HepG2 (cell line): Measurements from ENCODE around the gene STRADB. TPM values are rescaled to one million over a fixed set of nuclear protein-coding genes. Genes with fewer than 3 reads are reported as not detected.

Source experiments
- ARNT2 ChIP-seq: sonication (generic); formaldehyde crosslinking; IDR thresholded peaks from 2 replicates; pipeline ENCODE4 v1.8.0; 2022; ENCODE audit warnings: mild to moderate bottlenecking, low read depth, missing genetic modification reagents, moderate library complexity
- BCL3 ChIP-seq: sonication (generic); formaldehyde crosslinking; IDR thresholded peaks from 2 replicates; pipeline ENCODE4 v1.5.1; 2020; ENCODE audit warnings: mild to moderate bottlenecking, missing genetic modification reagents, moderate library complexity
- CENPBD1 ChIP-seq: sonication (generic); formaldehyde crosslinking; IDR thresholded peaks from 2 replicates; pipeline ENCODE4 v1.8.0; 2022; ENCODE audit warnings: missing genetic modification reagents, low read depth, mild to moderate bottlenecking, borderline replicate concordance
- ESRRA ChIP-seq: sonication (generic); formaldehyde crosslinking; IDR thresholded peaks from 2 replicates; pipeline ENCODE4 v1.5.1; 2020; ENCODE audit warnings: mild to moderate bottlenecking, low read depth, missing genetic modification reagents
- FLYWCH1 ChIP-seq: sonication (generic); formaldehyde crosslinking; IDR thresholded peaks from 2 replicates; pipeline ENCODE4 v1.8.1; 2023; ENCODE audit warnings: mild to moderate bottlenecking, missing genetic modification reagents
- FOXO1 ChIP-seq: sonication (generic); formaldehyde crosslinking; IDR thresholded peaks from 2 replicates; pipeline ENCODE4 v1.4.0; 2020; ENCODE audit warnings: missing genetic modification reagents
- GATA4 ChIP-seq: sonication (generic); IDR thresholded peaks from 2 replicates; pipeline ENCODE4 v1.6.1; 2016; ENCODE audit warnings: antibody characterized with exemption, low read depth, borderline replicate concordance
- MTERF4 ChIP-seq: sonication (generic); formaldehyde crosslinking; IDR thresholded peaks from 2 replicates; pipeline ENCODE4 v1.8.0; 2023; ENCODE audit warnings: mild to moderate bottlenecking, missing genetic modification reagents
- MZF1 ChIP-seq: sonication (generic); formaldehyde crosslinking; IDR thresholded peaks from 2 replicates; pipeline ENCODE4 v1.8.1; 2023; ENCODE audit warnings: mild to moderate bottlenecking, missing genetic modification reagents, borderline replicate concordance
- ONECUT2 ChIP-seq: sonication (generic); formaldehyde crosslinking; IDR thresholded peaks from 2 replicates; pipeline ENCODE4 v1.4.0; 2020; ENCODE audit warnings: missing genetic modification reagents
- PCBP2 ChIP-seq: fragments of 200-400 bp; formaldehyde crosslinking; optimal IDR thresholded peaks from 2 replicates; pipeline ENCODE3; 2018; ENCODE audit warnings: low read length, low read depth; ENCODE audit not compliant: poor library complexity, severe bottlenecking
- POLR2AphosphoS5 ChIP-seq: IDR thresholded peaks from 2 replicates; pipeline ENCODE4 v1.6.1; 2012; ENCODE audit warnings: low read depth, low read length
- SATB2 ChIP-seq: sonication (generic); formaldehyde crosslinking; IDR thresholded peaks from 2 replicates; pipeline ENCODE4 v1.5.0; 2020; ENCODE audit warnings: missing genetic modification reagents
- SIX1 ChIP-seq: sonication (generic); formaldehyde crosslinking; IDR thresholded peaks from 2 replicates; pipeline ENCODE4 v1.4.0; 2020; ENCODE audit warnings: missing genetic modification reagents, borderline replicate concordance
- SP5 ChIP-seq: IDR thresholded peaks from 2 replicates; pipeline ENCODE4 v1.6.1; 2016; ENCODE audit warnings: low read depth, borderline replicate concordance
- ZBTB33 ChIP-seq: sonication (generic); formaldehyde crosslinking; IDR thresholded peaks from 2 replicates; pipeline ENCODE4 v1.4.0; 2020; ENCODE audit warnings: missing genetic modification reagents
- ZBTB39 ChIP-seq: sonication (generic); formaldehyde crosslinking; IDR thresholded peaks from 2 replicates; pipeline ENCODE4 v1.5.0; 2020; ENCODE audit warnings: missing genetic modification reagents
- ZNF138 ChIP-seq: sonication (generic); formaldehyde crosslinking; IDR thresholded peaks from 2 replicates; pipeline ENCODE4 v1.5.0; 2020; ENCODE audit warnings: mild to moderate bottlenecking, low read depth, missing genetic modification reagents
- ZNF562 ChIP-seq: sonication (generic); formaldehyde crosslinking; IDR thresholded peaks from 2 replicates; pipeline ENCODE4 v1.8.0; 2022; ENCODE audit warnings: missing genetic modification reagents, borderline replicate concordance
- ZNF564 ChIP-seq: sonication (generic); formaldehyde crosslinking; IDR thresholded peaks from 2 replicates; pipeline ENCODE4 v1.8.1; 2023; ENCODE audit warnings: mild to moderate bottlenecking, missing genetic modification reagents
- ZNF816 ChIP-seq: sonication (generic); formaldehyde crosslinking; IDR thresholded peaks from 2 replicates; pipeline ENCODE4 v1.8.0; 2022; ENCODE audit warnings: missing genetic modification reagents, mild to moderate bottlenecking, borderline replicate concordance
- ZSCAN30 ChIP-seq: sonication (generic); formaldehyde crosslinking; IDR thresholded peaks from 2 replicates; pipeline ENCODE4 v1.5.0; 2020; ENCODE audit warnings: mild to moderate bottlenecking, missing genetic modification reagents
- ZZZ3 ChIP-seq: sonication (generic); formaldehyde crosslinking; IDR thresholded peaks from 2 replicates; pipeline ENCODE4 v1.4.0; 2020; ENCODE audit warnings: missing genetic modification reagents, mild to moderate bottlenecking, borderline replicate concordance
- polyA plus RNA-seq, 8 experiments: library from polyadenylated mRNA; depleted of rRNA in 3 of 8; stranded (reverse) in 7 of 8; unstranded in 1 of 8; fragments of >200 nt; fragmentation: Illumina TruSeq in 4 of 8; extraction: Trizol in 4 of 8; gene quantifications; 2 replicates each; pipeline versions ENCODE4 v1.2.1 to v1.2.3, GENCODE V29; 2011 to 2016; ENCODE audit warnings: low read depth in 4 of 8, missing spikeins in 1 of 8, mixed read lengths in 1 of 8; ENCODE audit not compliant: insufficient read depth in 1 of 8
- total RNA-seq, 5 experiments: library from RNA; depleted of rRNA; stranded (reverse); fragments of >200 nt; fragmentation: Illumina TruSeq; extraction: Trizol; gene quantifications; 2 replicates each; pipeline ENCODE4 v1.2.3, GENCODE V29; 2016; ENCODE audit warnings: low read depth in 1 of 5

STRADB gene
- total and polyA plus RNA-seq, 2 of the 13 experiments (the other 11 are each of a cell fraction or from before 2014, with no cell fraction given), result 34.1 to 66.6 TPM

- TF ChIP-seq ARNT2 (CRISPR knock-in tag) (peak; percentile 71), POLR2AphosphoS5 (no peak), SIX1 (CRISPR knock-in tag) (no peak), CENPBD1 (CRISPR knock-in tag) (0 out of 2 replicates have a peak, but pooled peaks have one; percentile 71), GATA4 (no peak), PCBP2 (no peak), MZF1 (CRISPR knock-in tag) (no peak), ZBTB39 (CRISPR knock-in tag) (no peak), ZNF816 (CRISPR knock-in tag) (no peak; the same call in 1 of the 2 replicates), ZNF564 (CRISPR knock-in tag) (no peak; the same call in 1 of the 2 replicates), SP5 (no peak), FOXO1 (CRISPR knock-in tag) (no peak), ZSCAN30 (CRISPR knock-in tag) (peak; percentile 20; the same call in 1 of the 2 replicates), ZNF562 (CRISPR knock-in tag) (no peak), ZBTB33 (CRISPR knock-in tag) (no peak), ZNF138 (0 out of 2 replicates have a peak, but pooled peaks have one; percentile 74), ESRRA (no peak), BCL3 (CRISPR knock-in tag) (no peak), ONECUT2 (CRISPR knock-in tag) (no peak), FLYWCH1 (CRISPR knock-in tag) (no peak), SATB2 (CRISPR knock-in tag) (no peak), MTERF4 (CRISPR knock-in tag) (peak; percentile 16; the same call in 1 of the 2 replicates), ZZZ3 (CRISPR knock-in tag) (no peak)
These were observed 750 bp downstream of the STRADB start (continued) for GRCh38 chr2:201452058-201452921.
